AG09319 (cell line): ENCODE measurements around the gene FBXO7.

Experiments
- DNase-seq: peaks from one replicate; pipeline ENCODE4 v3.0.0-alpha.2; 2010; ENCODE audit warnings: low read depth; ENCODE audit errors: extremely low read depth
- TF ChIP-seq, protein P1 (sequence below): IDR thresholded peaks from 2 replicates; pipeline ENCODE4 v1.5.1; 2011; ENCODE audit warnings: low read depth, mild to moderate bottlenecking, inconsistent platforms, low read length, moderate library complexity

The FBXO7 gene

GRCh38 chr22:32462452-32462851, 12.2 kb upstream of the FBXO7 start:
- DNase-seq, result no peak
- TF ChIP-seq, protein P1, sequence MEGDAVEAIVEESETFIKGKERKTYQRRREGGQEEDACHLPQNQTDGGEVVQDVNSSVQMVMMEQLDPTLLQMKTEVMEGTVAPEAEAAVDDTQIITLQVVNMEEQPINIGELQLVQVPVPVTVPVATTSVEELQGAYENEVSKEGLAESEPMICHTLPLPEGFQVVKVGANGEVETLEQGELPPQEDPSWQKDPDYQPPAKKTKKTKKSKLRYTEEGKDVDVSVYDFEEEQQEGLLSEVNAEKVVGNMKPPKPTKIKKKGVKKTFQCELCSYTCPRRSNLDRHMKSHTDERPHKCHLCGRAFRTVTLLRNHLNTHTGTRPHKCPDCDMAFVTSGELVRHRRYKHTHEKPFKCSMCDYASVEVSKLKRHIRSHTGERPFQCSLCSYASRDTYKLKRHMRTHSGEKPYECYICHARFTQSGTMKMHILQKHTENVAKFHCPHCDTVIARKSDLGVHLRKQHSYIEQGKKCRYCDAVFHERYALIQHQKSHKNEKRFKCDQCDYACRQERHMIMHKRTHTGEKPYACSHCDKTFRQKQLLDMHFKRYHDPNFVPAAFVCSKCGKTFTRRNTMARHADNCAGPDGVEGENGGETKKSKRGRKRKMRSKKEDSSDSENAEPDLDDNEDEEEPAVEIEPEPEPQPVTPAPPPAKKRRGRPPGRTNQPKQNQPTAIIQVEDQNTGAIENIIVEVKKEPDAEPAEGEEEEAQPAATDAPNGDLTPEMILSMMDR, result no peak

DNA sequence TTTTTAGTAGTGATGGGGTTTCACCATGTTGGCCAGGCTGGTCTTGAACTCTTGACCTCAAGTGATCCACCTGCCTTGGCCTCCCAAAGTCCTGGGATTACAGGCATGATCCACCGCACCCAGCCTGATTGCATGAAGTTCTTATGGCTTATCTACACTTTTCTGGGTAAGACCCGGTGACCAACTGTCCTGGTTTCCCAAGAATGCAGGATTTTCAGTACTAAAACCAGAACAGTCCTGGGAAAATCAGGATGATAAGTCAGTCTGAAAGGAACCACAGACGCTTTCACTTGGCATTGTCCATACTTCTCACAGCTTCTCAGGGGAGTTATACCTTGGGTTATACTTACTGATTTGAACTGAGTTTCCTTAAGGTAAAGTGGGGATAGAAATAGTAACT, 8.9 kb upstream of the FBXO7 start:
- TF ChIP-seq, protein P1, result no peak
- no peak for DNase-seq

GRCh38 chr22:32466496-32466895, 8.1 kb upstream of the FBXO7 start:
- TF ChIP-seq, protein P1, result no peak
- DNase-seq, result no peak

DNA sequence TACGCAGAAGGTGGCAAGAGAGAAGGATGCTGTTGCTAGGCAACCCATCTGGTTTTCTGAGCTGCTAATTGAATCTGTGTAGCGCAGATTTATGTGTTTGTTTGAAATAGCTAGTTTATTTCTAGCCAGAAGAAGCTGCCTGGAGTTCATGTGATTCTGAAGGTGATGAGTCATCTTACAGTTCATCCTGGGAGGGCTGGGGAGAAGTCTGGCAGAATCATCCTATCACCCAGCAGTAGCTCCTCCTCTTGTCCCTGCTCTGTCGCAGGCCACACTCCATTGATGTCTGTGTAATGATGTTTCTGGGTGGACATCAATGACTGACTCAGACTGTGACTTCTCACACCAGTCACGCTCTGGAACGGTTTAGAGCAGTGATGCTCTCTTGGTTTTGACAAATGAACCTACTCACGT, 4.8 kb upstream of the FBXO7 start:
- peak; percentile 7 for DNase-seq

DNA sequence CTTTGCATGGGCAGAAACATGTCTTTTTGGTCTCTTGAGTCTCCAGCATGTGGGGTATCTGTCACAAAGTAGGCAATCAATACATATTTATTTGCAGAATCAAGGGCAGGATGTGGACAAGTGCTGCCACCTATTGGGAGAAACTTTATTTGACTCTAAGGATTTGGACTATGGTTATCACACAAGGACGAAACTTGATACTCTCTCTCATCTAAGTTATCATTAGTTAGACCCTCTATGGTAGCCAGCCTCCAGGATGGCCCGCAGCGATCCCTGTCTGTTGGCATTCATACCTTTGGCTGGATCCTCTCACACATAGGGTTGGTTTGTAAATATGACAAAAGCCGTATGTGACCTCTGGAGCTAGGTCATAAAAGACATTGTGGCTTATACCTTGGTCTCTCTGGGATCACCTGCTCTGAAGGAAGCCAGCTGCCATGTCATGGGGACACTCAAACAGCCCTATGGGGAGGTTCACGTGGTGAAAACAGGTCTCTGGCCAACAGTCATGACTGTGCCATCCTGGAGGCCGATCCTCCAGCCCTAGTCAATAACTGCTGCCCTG, 1.1 kb upstream of the FBXO7 start:
- TF ChIP-seq, protein P1, result peak; percentile 65
- peak; percentile 23 for DNase-seq

More for the DNA sequence above, 4.8 kb upstream of the FBXO7 start:
- TF ChIP-seq, protein P1, result no peak

DNA sequence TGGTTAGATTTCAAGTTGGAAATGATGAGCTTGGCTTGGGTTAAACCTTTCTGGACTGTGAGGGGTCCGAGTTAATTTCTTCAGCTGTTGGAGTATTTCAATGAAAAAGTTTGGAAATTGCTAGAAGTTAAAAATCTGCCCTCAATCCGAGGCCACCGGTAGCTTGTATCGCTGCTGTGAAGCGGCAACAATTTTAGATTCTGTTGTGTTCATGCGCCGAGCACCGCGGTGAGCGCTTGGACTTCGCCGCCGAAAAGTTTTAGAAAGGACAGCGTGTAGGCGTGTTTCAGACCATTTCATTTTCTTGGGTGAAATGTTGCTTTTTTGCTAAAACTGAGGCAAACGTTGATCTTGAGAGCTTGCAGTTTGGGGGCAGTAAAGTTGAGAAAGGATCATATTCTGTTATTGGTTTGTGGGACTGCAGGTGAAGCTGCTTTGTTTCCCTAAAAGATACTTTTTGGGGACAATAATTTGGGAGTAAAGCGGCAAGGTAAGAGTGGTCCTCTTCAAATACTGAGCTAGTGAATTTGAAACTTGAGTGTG, 928 bp downstream of the FBXO7 start:
- DNase-seq, result no peak
- TF ChIP-seq, protein P1, result no peak

GRCh38 chr22:32476281-32477195, 1.9 kb downstream of the FBXO7 start:
- TF ChIP-seq, protein P1, result no peak
- DNase-seq, result no peak
